Measurements from ENCODE around the gene MET. TPM values are rescaled to one million over a fixed set of nuclear protein-coding genes. Genes with fewer than 3 reads are reported as not detected.

MET gene
- total RNA-seq, 6 donors from 2014 or later: 32.4 to 114 (median 82.2) TPM

GRCh38 chr7:116686812-116687419 is 14.9 kb downstream of the MET start:
- Histone ChIP-seq H3K9me3 (no peaks in the 10 kb centered on the region), H3K36me3 (no peaks in the 10 kb centered on the region), H3K4me1 (peaks cover 0 to 10% (median 0%) of the 10 kb centered on the region in 4 donors), H3K4me3 (no peak overlapping the region), H3K27me3 (no peaks in the 10 kb centered on the region), H3K27ac (no peak overlapping the region)
- WGBS, 2 donors: 80 to 83% methylated on average over 7 of the region's 7 CpGs
- ATAC-seq (ENCODE audit: low FRiP score in 2 of 2) (no peak), DNase-seq (no peak)
- TF ChIP-seq EP300 (IDR thresholded peaks at IDR 0.05) (no peak), POLR2A (IDR thresholded peaks at IDR 0.05) (no peak), POLR2AphosphoS5 (IDR thresholded peaks at IDR 0.05) (no peak), CTCF (IDR thresholded peaks at IDR 0.05) (no peak)

- WGBS, 2 donors: 31 to 44% methylated on average over 7 of the region's 7 CpGs
- no peaks in the 10 kb centered on the region for H3K27me3 ChIP-seq
- H3K27ac ChIP-seq: peak overlapping the region in 1 of 4 donors; percentile 11
- ATAC-seq (ENCODE audit: low FRiP score in 2 of 2) (peak in 1 of 2 donors; percentile 29), DNase-seq (no peak)
- no peak overlapping the region for H3K4me3 ChIP-seq
- H3K9me3 ChIP-seq: no peaks in the 10 kb centered on the region
- no peak for TF ChIP-seq CTCF (IDR thresholded peaks at IDR 0.05)
- TF ChIP-seq EP300 (IDR thresholded peaks at IDR 0.05): no peak
- TF ChIP-seq POLR2A (IDR thresholded peaks at IDR 0.05): no peak
- H3K36me3 ChIP-seq: no peaks in the 10 kb centered on the region
- H3K4me1 ChIP-seq: peaks cover 0 to 10% (median under 1%) of the 10 kb centered on the region in 4 donors
These were observed 15.8 kb downstream of the MET start for GRCh38 chr7:116687801-116688201.

- 35 to 57% methylated on average over 4 of the region's 4 CpGs for WGBS, 2 donors
- Histone ChIP-seq H3K27me3 (no peaks in the 10 kb centered on the region), H3K4me3 (no peak overlapping the region), H3K27ac (peak overlapping the region in 3 of 4 donors; percentile 4 to 13 (median 13)), H3K4me1 (peaks cover 0 to 10% (median 5%) of the 10 kb centered on the region in 4 donors), H3K9me3 (no peaks in the 10 kb centered on the region), H3K36me3 (no peaks in the 10 kb centered on the region)
- ATAC-seq (ENCODE audit: low FRiP score in 2 of 2) (peak; percentile 35 to 83), DNase-seq (peak in 1 of 2 donors; percentile 71)
- TF ChIP-seq CTCF (IDR thresholded peaks at IDR 0.05) (no peak), EP300 (IDR thresholded peaks at IDR 0.05) (peak in 1 of 4 donors; percentile 72)
These were observed 17.8 kb downstream of the MET start for GRCh38 chr7:116689790-116690259.

- no peaks in the 10 kb centered on the region for H3K27me3 ChIP-seq
- H3K27ac ChIP-seq: no peak overlapping the region
- no peaks in the 10 kb centered on the region for H3K9me3 ChIP-seq
- peaks cover 0 to 10% (median 5%) of the 10 kb centered on the region in 4 donors for H3K4me1 ChIP-seq
- no peak overlapping the region for H3K4me3 ChIP-seq
- ATAC-seq (ENCODE audit: low FRiP score in 2 of 2): no peak
- no peak for DNase-seq
- no peaks in the 10 kb centered on the region for H3K36me3 ChIP-seq
- 48 to 67% methylated on average over 3 of the region's 3 CpGs for WGBS, 2 donors
- no peak for TF ChIP-seq CTCF (IDR thresholded peaks at IDR 0.05)
- no peak for TF ChIP-seq POLR2A (IDR thresholded peaks at IDR 0.05)
These were observed 19.7 kb downstream of the MET start for GRCh38 chr7:116691664-116692063.
